Osteocyte (in vitro differentiated cells): ENCODE measurements around the gene PAX3. TPM values are rescaled to one million over a fixed set of nuclear protein-coding genes. Genes with fewer than 3 reads are reported as not detected.

Experiments used
- DNase-seq: peaks from one replicate; pipeline ENCODE4 v3.0.0; 2021; ENCODE audit warnings: mixed read lengths; ENCODE audit not compliant: unreplicated experiment; ENCODE audit errors: extremely low spot score
- H3K27ac Mint-ChIP-seq: one replicate; pipeline ENCODE4 v1.8.0; 2021; ENCODE audit warnings: mild to moderate bottlenecking, mixed read lengths; ENCODE audit not compliant: unreplicated experiment
- H3K27me3 Mint-ChIP-seq: one replicate; pipeline ENCODE4 v1.8.0; 2021; ENCODE audit warnings: mixed read lengths; ENCODE audit not compliant: unreplicated experiment
- H3K36me3 Mint-ChIP-seq: one replicate; pipeline ENCODE4 v1.8.0; 2021; ENCODE audit warnings: mixed read lengths; ENCODE audit not compliant: unreplicated experiment
- H3K4me1 Mint-ChIP-seq: one replicate; pipeline ENCODE4 v1.8.0; 2021; ENCODE audit warnings: mixed read lengths; ENCODE audit not compliant: unreplicated experiment
- H3K4me3 Mint-ChIP-seq: one replicate; pipeline ENCODE4 v1.8.0; 2021; ENCODE audit warnings: mild to moderate bottlenecking, moderate library complexity, mixed read lengths; ENCODE audit not compliant: unreplicated experiment
- H3K9me3 Mint-ChIP-seq: one replicate; pipeline ENCODE4 v1.8.0; 2021; ENCODE audit warnings: mixed read lengths; ENCODE audit not compliant: unreplicated experiment
- CTCF ChIP-seq: fragments of 200-600 bp; sonication (generic); IDR thresholded peaks from 2 replicates; pipeline ENCODE4 v1.5.0; 2021; ENCODE audit warnings: antibody characterized with exemption, mild to moderate bottlenecking, moderate library complexity
- total RNA-seq: library from RNA; stranded (reverse); gene quantifications from 2 replicates; pipeline ENCODE4 v1.2.1, GENCODE V29; 2021

PAX3 gene
- total RNA-seq, 1 donor from 2014 or later: 2.3 TPM

- Mint-ChIP-seq H3K36me3 (no peaks in the 10 kb centered on the region), H3K4me3 (no peak overlapping the region), H3K4me1 (no peaks in the 10 kb centered on the region), H3K27ac (no peak overlapping the region), H3K27me3 (peaks cover 9% of the 10 kb centered on the region), H3K9me3 (no peaks in the 10 kb centered on the region)
- no peak for DNase-seq
- no peak for TF ChIP-seq CTCF
Observed at GRCh38 chr2:222269132-222269531, 29.7 kb downstream of the PAX3 start.

GRCh38 chr2:222268311-222268990, 30.3 kb downstream of the PAX3 start:
- H3K4me1 Mint-ChIP-seq: no peaks in the 10 kb centered on the region

GRCh38 chr2:222264791-222265320, 33.9 kb downstream of the PAX3 start:
- Mint-ChIP-seq H3K9me3 (no peaks in the 10 kb centered on the region), H3K27ac (no peak overlapping the region), H3K36me3 (no peaks in the 10 kb centered on the region), H3K4me1 (no peaks in the 10 kb centered on the region), H3K27me3 (peaks cover 5% of the 10 kb centered on the region), H3K4me3 (no peak overlapping the region)
- TF ChIP-seq CTCF: no peak
- DNase-seq: no peak

More at GRCh38 chr2:222268311-222268990, 30.3 kb downstream of the PAX3 start:
- Mint-ChIP-seq H3K4me3 (no peak overlapping the region), H3K9me3 (no peaks in the 10 kb centered on the region), H3K36me3 (no peaks in the 10 kb centered on the region), H3K27me3 (peaks cover 9% of the 10 kb centered on the region), H3K27ac (no peak overlapping the region)
- no peak for TF ChIP-seq CTCF
- DNase-seq: no peak

GRCh38 chr2:222261504-222261903, 37.3 kb downstream of the PAX3 start:
- no peak for DNase-seq
- no peaks in the 10 kb centered on the region for H3K4me1 Mint-ChIP-seq
- H3K27me3 Mint-ChIP-seq: no peaks in the 10 kb centered on the region
- no peak overlapping the region for H3K27ac Mint-ChIP-seq
- TF ChIP-seq CTCF: no peak
- no peaks in the 10 kb centered on the region for H3K36me3 Mint-ChIP-seq
- no peak overlapping the region for H3K4me3 Mint-ChIP-seq
- no peaks in the 10 kb centered on the region for H3K9me3 Mint-ChIP-seq

- H3K4me1 Mint-ChIP-seq: no peaks in the 10 kb centered on the region
- no peaks in the 10 kb centered on the region for H3K36me3 Mint-ChIP-seq
- no peak overlapping the region for H3K4me3 Mint-ChIP-seq
- H3K27ac Mint-ChIP-seq: no peak overlapping the region
- no peak for TF ChIP-seq CTCF
- no peak for DNase-seq
- no peaks in the 10 kb centered on the region for H3K9me3 Mint-ChIP-seq
- peaks cover 6% of the 10 kb centered on the region for H3K27me3 Mint-ChIP-seq
Observed at GRCh38 chr2:222257645-222258044, 41.2 kb downstream of the PAX3 start.
